WTC11 (cell line): ENCODE data around the gene FILIP1L. TPM values are rescaled to one million over a fixed set of nuclear protein-coding genes. Genes with fewer than 3 reads are reported as not detected.

Experiments used
- ATAC-seq: fragments of 200-7000 bp; cut with Tn5 transposase; 2 replicates; pipeline ENCODE4 v1.10.0; 2021; ENCODE audit warnings: mild to moderate bottlenecking, moderate library complexity
- CTCF ChIA-PET: fragments of 300-600 bp; sonication (Branson Sonifier 250); formaldehyde crosslinking; loops from one replicate; lab custom pipeline; 2021; ENCODE audit warnings: antibody characterized with exemption; lab: Charles Lee
- POLR2A ChIA-PET: fragments of 350-600 bp; sonication (Branson Sonifier 250); formaldehyde crosslinking; loops from one replicate; lab custom pipeline; 2021; ENCODE audit warnings: antibody characterized with exemption; lab: Charles Lee
- DNase-seq: peaks from one replicate; pipeline ENCODE4 v3.0.0; 2021; ENCODE audit warnings: low spot score
- H3K27ac Mint-ChIP-seq: 2 replicates; pipeline ENCODE4 v1.8.0; 2021; ENCODE audit warnings: mixed read lengths
- H3K27me3 Mint-ChIP-seq: 2 replicates; pipeline ENCODE4 v1.8.0; 2021; ENCODE audit warnings: low read depth, mild to moderate bottlenecking, moderate library complexity, mixed read lengths
- H3K36me3 Mint-ChIP-seq: 2 replicates; pipeline ENCODE4 v1.8.0; 2021; ENCODE audit warnings: mixed read lengths
- H3K4me1 Mint-ChIP-seq: 2 replicates; pipeline ENCODE4 v1.8.0; 2022; ENCODE audit warnings: mixed read lengths
- H3K4me3 Mint-ChIP-seq: 2 replicates; pipeline ENCODE4 v1.8.0; 2021; ENCODE audit warnings: mild to moderate bottlenecking, moderate library complexity, mixed read lengths
- H3K9me3 Mint-ChIP-seq: 2 replicates; pipeline ENCODE4 v1.8.0; 2021; ENCODE audit warnings: mixed read lengths
- AFF4 ChIP-seq: sonication (generic); formaldehyde crosslinking; IDR thresholded peaks from 2 replicates; pipeline ENCODE4 v1.8.1; 2023; ENCODE audit warnings: mild to moderate bottlenecking, missing genetic modification reagents, borderline replicate concordance
- ARID4B ChIP-seq: sonication (generic); formaldehyde crosslinking; IDR thresholded peaks from 2 replicates; pipeline ENCODE4 v1.8.0; 2023; ENCODE audit warnings: missing genetic modification reagents, mild to moderate bottlenecking, borderline replicate concordance
- ATF2 ChIP-seq: sonication (generic); formaldehyde crosslinking; IDR thresholded peaks from 2 replicates; pipeline ENCODE4 v1.8.1; 2022; ENCODE audit warnings: low read depth, missing genetic modification reagents, borderline replicate concordance
- CBFB ChIP-seq: sonication (generic); formaldehyde crosslinking; IDR thresholded peaks from 2 replicates; pipeline ENCODE4 v1.8.1; 2022; ENCODE audit warnings: mild to moderate bottlenecking, low read depth, missing genetic modification reagents
- CDX4 ChIP-seq: fragments of 250-450 bp; sonication (Bioruptor Pico); IDR thresholded peaks from 2 replicates; pipeline ENCODE4 v1.9.0; 2021; ENCODE audit warnings: moderate library complexity, mild to moderate bottlenecking, inconsistent platforms, borderline replicate concordance
- CREB1 ChIP-seq: sonication (generic); formaldehyde crosslinking; IDR thresholded peaks from 2 replicates; pipeline ENCODE4 v1.8.0; 2023; ENCODE audit warnings: mild to moderate bottlenecking, missing genetic modification reagents
- GABPB1 ChIP-seq: sonication (generic); formaldehyde crosslinking; IDR thresholded peaks from 2 replicates; pipeline ENCODE4 v1.8.1; 2023; ENCODE audit warnings: mild to moderate bottlenecking, missing genetic modification reagents
- MLX ChIP-seq: sonication (generic); formaldehyde crosslinking; IDR thresholded peaks from 2 replicates; pipeline ENCODE4 v1.8.1; 2023; ENCODE audit warnings: mild to moderate bottlenecking, missing genetic modification reagents, moderate library complexity
- MYBL2 ChIP-seq: sonication (generic); formaldehyde crosslinking; IDR thresholded peaks from 2 replicates; pipeline ENCODE4 v1.8.1; 2023; ENCODE audit warnings: mild to moderate bottlenecking, moderate library complexity, missing genetic modification reagents
- NFYB ChIP-seq: sonication (generic); formaldehyde crosslinking; conservative IDR thresholded peaks from 2 replicates; pipeline ENCODE4 v1.8.0; 2022; ENCODE audit warnings: low read depth, missing genetic modification reagents
- NR2C2 ChIP-seq: sonication (generic); formaldehyde crosslinking; IDR thresholded peaks from 2 replicates; pipeline ENCODE4 v1.8.0; 2022; ENCODE audit warnings: mild to moderate bottlenecking, missing genetic modification reagents
- NR3C1 ChIP-seq: sonication (generic); formaldehyde crosslinking; conservative IDR thresholded peaks from 2 replicates; pipeline ENCODE4 v1.8.1; 2023; ENCODE audit warnings: low read depth, mild to moderate bottlenecking, missing genetic modification reagents
- PRRX2 ChIP-seq: fragments of 250-450 bp; sonication (Bioruptor Pico); IDR thresholded peaks from 2 replicates; pipeline ENCODE4 v1.8.0; 2021; ENCODE audit warnings: mild to moderate bottlenecking
- USF1 ChIP-seq: sonication (generic); formaldehyde crosslinking; IDR thresholded peaks from 2 replicates; pipeline ENCODE4 v1.8.0; 2022; ENCODE audit warnings: mild to moderate bottlenecking, missing genetic modification reagents
- ZBTB43 ChIP-seq: sonication (generic); formaldehyde crosslinking; IDR thresholded peaks from 2 replicates; pipeline ENCODE4 v1.8.1; 2023; ENCODE audit warnings: mild to moderate bottlenecking, missing genetic modification reagents
- ZMAT4 ChIP-seq: fragments of 250-450 bp; sonication (Bioruptor Pico); IDR thresholded peaks from 2 replicates; pipeline ENCODE4 v1.9.0; 2021; ENCODE audit warnings: mild to moderate bottlenecking
- ZNF121 ChIP-seq: sonication (generic); formaldehyde crosslinking; IDR thresholded peaks from 2 replicates; pipeline ENCODE4 v1.8.0; 2023; ENCODE audit warnings: missing genetic modification reagents
- ZNF138 ChIP-seq: sonication (generic); formaldehyde crosslinking; conservative IDR thresholded peaks from 2 replicates; pipeline ENCODE4 v1.8.1; 2022; ENCODE audit warnings: mild to moderate bottlenecking, moderate library complexity, missing genetic modification reagents
- ZNF219 ChIP-seq: sonication (generic); formaldehyde crosslinking; IDR thresholded peaks from 2 replicates; pipeline ENCODE4 v1.8.0; 2023; ENCODE audit warnings: missing genetic modification reagents, mild to moderate bottlenecking, borderline replicate concordance
- ZNF232 ChIP-seq: sonication (generic); formaldehyde crosslinking; IDR thresholded peaks from 2 replicates; pipeline ENCODE4 v1.8.0; 2022; ENCODE audit warnings: mild to moderate bottlenecking, missing genetic modification reagents
- total RNA-seq: library from RNA; stranded (reverse); gene quantifications from 3 replicates; pipeline ENCODE4 v1.2.3, GENCODE V29; 2021

Gene FILIP1L
- total RNA-seq, 1 experiment from 2014 or later, result 0.17 TPM

GRCh38 chr3:99869621-99870020 is 244.7 kb downstream of the FILIP1L start:
- no peak for ATAC-seq

More at GRCh38 chr3:99869621-99870020, 244.7 kb downstream of the FILIP1L start:
- DNase-seq, result no peak
- Mint-ChIP-seq H3K4me1 (peaks cover 30% of the 10 kb centered on the region), H3K4me3 (no peak overlapping the region), H3K27ac (no peak overlapping the region), H3K36me3 (no peaks in the 10 kb centered on the region), H3K27me3 (peaks cover 86% of the 10 kb centered on the region), H3K9me3 (no peaks in the 10 kb centered on the region)
- POLR2A ChIA-PET, result no interaction called here
- CTCF ChIA-PET, result interaction anchor here (1.1 kb wide), 1 partner anchor 38 kb away, joined by 5 read pairs; no protein-coding TSS in a partner anchor
- TF ChIP-seq PRRX2, result no peak
- no peak for TF ChIP-seq ZNF121
- no peak for TF ChIP-seq ZNF232
- no peak for TF ChIP-seq NFYB (CRISPR knock-in tag)
- no peak for TF ChIP-seq ZNF219 (CRISPR knock-in tag)
- TF ChIP-seq CREB1 (CRISPR knock-in tag), result no peak
- no peak for TF ChIP-seq ZNF138 (CRISPR knock-in tag)
- TF ChIP-seq MLX (CRISPR knock-in tag), result no peak
- no peak for TF ChIP-seq NR3C1 (CRISPR knock-in tag)
- no peak for TF ChIP-seq GABPB1 (CRISPR knock-in tag)
- TF ChIP-seq ATF2 (CRISPR knock-in tag), result no peak
- TF ChIP-seq ZBTB43 (CRISPR knock-in tag), result no peak
- TF ChIP-seq CBFB (CRISPR knock-in tag), result no peak
- TF ChIP-seq NR2C2, result no peak
- no peak for TF ChIP-seq ZMAT4 (CRISPR knock-in tag)
- TF ChIP-seq CDX4 (CRISPR knock-in tag), result no peak
- TF ChIP-seq ARID4B (CRISPR knock-in tag), result no peak
- no peak for TF ChIP-seq MYBL2 (CRISPR knock-in tag)
- no peak for TF ChIP-seq USF1 (CRISPR knock-in tag)
- TF ChIP-seq AFF4 (CRISPR knock-in tag), result no peak
- TF ChIP-seq, all 79 proteins: peak for 0
